ENCODE measurements around the gene CAPSL.
"Not testable (repeated sequence)": the region's sequence is repeated elsewhere in the genome, so short reads cannot be mapped to it uniquely, and the experiment has no call there.

DNA sequence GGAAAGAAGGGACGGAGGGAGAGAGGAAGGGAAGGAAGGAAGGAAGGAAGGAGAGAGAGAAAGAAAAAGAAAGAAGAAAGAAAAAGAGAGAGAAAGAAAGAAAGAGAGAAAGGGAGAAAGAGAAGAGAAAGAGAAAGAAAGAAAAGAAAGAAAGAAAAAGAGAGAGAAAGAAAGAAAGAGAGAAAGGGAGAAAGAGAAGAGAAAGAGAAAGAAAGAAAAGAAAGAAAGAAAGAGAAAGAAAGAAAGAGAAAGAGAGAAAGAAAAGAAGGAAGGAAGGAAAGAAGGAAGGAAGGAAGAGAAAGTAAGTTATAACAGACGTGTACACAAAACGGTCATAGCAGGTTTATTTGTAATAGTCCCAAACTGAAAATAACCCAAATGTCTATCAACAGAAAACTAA, 38.4 kb upstream of the CAPSL start:
- TF ChIP-seq, protein P1, sequence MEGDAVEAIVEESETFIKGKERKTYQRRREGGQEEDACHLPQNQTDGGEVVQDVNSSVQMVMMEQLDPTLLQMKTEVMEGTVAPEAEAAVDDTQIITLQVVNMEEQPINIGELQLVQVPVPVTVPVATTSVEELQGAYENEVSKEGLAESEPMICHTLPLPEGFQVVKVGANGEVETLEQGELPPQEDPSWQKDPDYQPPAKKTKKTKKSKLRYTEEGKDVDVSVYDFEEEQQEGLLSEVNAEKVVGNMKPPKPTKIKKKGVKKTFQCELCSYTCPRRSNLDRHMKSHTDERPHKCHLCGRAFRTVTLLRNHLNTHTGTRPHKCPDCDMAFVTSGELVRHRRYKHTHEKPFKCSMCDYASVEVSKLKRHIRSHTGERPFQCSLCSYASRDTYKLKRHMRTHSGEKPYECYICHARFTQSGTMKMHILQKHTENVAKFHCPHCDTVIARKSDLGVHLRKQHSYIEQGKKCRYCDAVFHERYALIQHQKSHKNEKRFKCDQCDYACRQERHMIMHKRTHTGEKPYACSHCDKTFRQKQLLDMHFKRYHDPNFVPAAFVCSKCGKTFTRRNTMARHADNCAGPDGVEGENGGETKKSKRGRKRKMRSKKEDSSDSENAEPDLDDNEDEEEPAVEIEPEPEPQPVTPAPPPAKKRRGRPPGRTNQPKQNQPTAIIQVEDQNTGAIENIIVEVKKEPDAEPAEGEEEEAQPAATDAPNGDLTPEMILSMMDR (conservative IDR thresholded peaks at IDR 0.05 in 1 of 2, IDR thresholded peaks at IDR 0.05 in 1 of 2; ENCODE audit: extremely low read depth in 1 of 2, insufficient read depth in 1 of 2, low read depth in 1 of 2, low read length in 2 of 2) = not testable (repeated sequence)
- TF ChIP-seq EZH2 (IDR thresholded peaks at IDR 0.05; ENCODE audit: borderline replicate concordance, low read length) = not testable (repeated sequence)

Measured in mammary epithelial cell (primary cell).